Urinary bladder (tissue), 4 donors: ENCODE measurements around the gene OMA1. TPM values are rescaled to one million over a fixed set of nuclear protein-coding genes. Genes with fewer than 3 reads are reported as not detected.
"Not testable (repeated sequence)": the region's sequence is repeated elsewhere in the genome, so short reads cannot be mapped to it uniquely, and the experiment has no call there.

Experiments used
- DNase-seq: peaks from one replicate; pipeline ENCODE4 v3.0.0-alpha.2; 2015; ENCODE audit errors: extremely low spot score
- H3K27ac ChIP-seq: one replicate; pipeline ENCODE4 v1.5.1; 2013; ENCODE audit warnings: low read depth, mild to moderate bottlenecking, moderate library complexity
- H3K36me3 ChIP-seq: one replicate; pipeline ENCODE4 v1.6.1; 2013; ENCODE audit warnings: mild to moderate bottlenecking, moderate library complexity; ENCODE audit not compliant: insufficient read depth
- H3K4me1 ChIP-seq: one replicate; pipeline ENCODE4 v1.6.1; 2013; ENCODE audit warnings: mild to moderate bottlenecking, moderate library complexity; ENCODE audit not compliant: insufficient read depth
- H3K4me3 ChIP-seq: one replicate; pipeline ENCODE4 v1.5.1; 2013; ENCODE audit warnings: low read depth, low read length
- WGBS: extraction: QIAGEN DNeasy Blood & Tissue Kit; methylation state at CpG from one replicate; pipeline ENCODE4 v1.1.7; 2013; 5-methylcytosine and 5-hydroxymethylcytosine counted together
- polyA plus RNA-seq: library from polyadenylated mRNA; stranded (reverse); fragments of 200-250 nt; gene quantifications from one replicate; pipeline ENCODE4 v1.2.3, GENCODE V29; 2013
- total RNA-seq: library from RNA; depleted of rRNA; stranded (reverse); fragments of >200 nt; gene quantifications from one replicate; pipeline ENCODE4 v1.2.3, GENCODE V29; 2014
- donor health status: healthy with polysubstance abuse.
- donor health status: healthy.

OMA1 gene
- 57.8 TPM for total RNA-seq
- polyA plus RNA-seq: 16.9 TPM

DNA sequence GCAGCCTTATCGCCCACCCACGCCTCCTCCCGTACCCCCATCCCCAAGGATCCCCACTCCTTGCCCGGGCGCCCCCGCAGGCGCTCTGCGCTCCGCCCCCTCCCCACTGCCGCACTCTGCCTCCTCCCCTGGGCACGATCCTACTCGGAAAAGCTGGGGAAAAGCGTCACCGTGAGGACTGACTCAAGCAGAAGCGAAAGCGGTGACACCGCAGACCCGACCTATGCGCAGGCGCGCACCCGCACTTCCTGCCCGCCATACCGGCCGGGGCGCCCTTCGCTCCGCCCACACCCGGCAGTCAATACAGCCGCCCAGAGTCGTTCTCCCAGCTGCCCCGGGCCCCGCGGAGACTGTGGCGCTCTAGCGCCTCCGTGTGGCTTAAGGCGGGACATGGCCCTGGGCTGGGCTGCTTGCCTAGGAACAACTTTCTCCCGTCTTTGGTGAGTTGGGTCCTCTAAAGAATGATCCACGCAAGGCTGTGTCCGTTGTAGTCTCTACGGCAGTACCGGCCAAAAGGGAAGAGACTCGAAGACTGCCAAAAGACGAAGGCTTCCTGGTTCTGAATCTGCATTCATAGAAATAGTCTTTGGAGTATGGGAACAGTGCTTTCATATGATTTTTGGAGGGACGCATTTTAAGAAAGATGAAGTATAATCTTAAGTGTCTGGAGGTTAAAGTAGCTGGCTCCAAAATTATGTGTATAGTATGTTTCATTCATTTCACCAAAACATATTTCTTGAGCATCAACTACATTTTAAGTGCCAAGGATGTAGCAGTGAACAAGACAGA lies at the start of gene OMA1:
TSS of gene OMA1 (minus strand) at position 207 of the 789 bp plus-strand sequence. CDS start 7,432 bp downstream, outside the sequence.
- peaks cover 4% of the 10 kb centered on the region for H3K4me1 ChIP-seq
- WGBS: under 1% methylated on average over 46 of the region's 46 CpGs
- peak within 1 kb of the TSS; percentile 99 for H3K27ac ChIP-seq
- H3K4me3 ChIP-seq: peak within 1 kb of the TSS; percentile 60
- peak; percentile 83 for DNase-seq
- H3K36me3 ChIP-seq: no peaks in the 10 kb centered on the region

DNA sequence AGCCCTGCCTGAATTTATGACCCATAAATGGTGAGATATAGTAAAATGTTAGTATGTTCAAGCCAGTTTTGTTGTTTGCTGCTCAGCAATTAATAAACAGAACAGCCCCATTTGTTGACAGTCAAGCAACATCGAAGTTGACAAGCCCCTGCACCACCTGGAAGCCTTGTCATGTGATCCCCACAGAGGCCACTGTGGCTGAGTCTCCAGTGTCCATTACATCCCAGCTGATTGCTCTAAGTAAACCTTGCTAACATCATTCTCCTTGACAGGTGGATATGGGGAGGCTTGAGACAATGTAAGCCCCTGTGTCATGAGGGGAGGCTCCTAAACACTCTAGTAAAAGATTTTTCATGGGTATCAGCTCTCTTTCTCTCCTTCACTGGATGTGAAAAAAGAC lies 48.0 kb upstream of the OMA1 start:
- no peaks in the 10 kb centered on the region for H3K4me1 ChIP-seq
- no peak overlapping the region for H3K4me3 ChIP-seq
- H3K36me3 ChIP-seq: no peaks in the 10 kb centered on the region
- 78% methylated on average over 1 of the region's 1 CpG for WGBS
- no peak for DNase-seq
- H3K27ac ChIP-seq: no peak overlapping the region

DNA sequence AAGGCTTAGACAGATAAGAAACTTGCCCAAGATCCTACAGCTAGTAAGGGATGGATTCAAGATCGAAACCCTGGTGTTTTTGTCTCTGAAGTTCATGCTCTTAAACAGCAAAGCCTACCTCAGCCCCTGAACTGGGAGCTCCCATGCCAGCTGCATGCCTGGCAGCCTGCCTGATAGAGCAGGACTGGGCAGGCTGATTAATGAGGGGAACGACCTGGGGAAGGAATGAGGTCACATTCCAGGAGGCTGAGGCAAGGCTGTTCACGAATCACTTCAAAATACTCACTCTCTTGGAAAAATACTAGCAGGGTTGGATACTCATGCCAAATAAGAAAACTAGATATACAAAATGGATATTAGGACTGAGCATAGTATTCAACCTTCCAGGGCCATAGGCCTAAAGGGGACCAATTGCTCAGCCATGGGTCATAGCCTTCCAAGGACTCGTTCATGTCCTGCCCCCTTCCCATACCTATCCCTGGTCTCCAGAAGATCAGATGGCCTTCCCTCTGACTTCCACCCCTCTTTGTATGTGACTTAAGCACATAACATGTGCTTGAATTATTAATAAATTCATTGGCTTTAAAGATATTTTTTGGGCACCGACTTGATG lies 46.1 kb upstream of the OMA1 start:
- H3K4me1 ChIP-seq: no peaks in the 10 kb centered on the region
- no peaks in the 10 kb centered on the region for H3K36me3 ChIP-seq
- WGBS: 45% methylated on average over 5 of the region's 5 CpGs
- H3K27ac ChIP-seq: no peak overlapping the region
- no peak for DNase-seq
- no peak overlapping the region for H3K4me3 ChIP-seq

DNA sequence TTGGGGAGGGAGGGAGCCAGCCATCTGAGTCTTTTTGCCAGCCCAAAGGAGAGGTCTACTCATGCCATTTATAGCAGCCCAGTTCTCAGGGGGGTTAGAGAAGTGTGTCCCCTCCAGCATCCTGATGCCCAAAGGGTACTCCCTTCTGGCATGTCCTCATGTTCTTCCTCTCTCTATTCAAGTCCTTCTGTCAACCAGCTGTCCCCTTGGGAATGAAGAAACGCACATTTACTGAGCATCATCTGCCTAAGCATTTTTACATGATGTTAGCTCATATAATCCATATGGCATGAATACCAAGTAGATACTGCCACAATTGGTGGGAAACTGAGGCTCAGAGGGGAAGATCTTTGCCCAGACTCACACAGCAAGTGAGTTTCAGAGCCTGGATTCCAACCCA lies 45.3 kb upstream of the OMA1 start:
- Histone ChIP-seq H3K4me3 (no peak overlapping the region), H3K36me3 (no peaks in the 10 kb centered on the region), H3K27ac (no peak overlapping the region), H3K4me1 (no peaks in the 10 kb centered on the region)
- no peak for DNase-seq
- WGBS: 76% methylated on average over 1 of the region's 1 CpG

DNA sequence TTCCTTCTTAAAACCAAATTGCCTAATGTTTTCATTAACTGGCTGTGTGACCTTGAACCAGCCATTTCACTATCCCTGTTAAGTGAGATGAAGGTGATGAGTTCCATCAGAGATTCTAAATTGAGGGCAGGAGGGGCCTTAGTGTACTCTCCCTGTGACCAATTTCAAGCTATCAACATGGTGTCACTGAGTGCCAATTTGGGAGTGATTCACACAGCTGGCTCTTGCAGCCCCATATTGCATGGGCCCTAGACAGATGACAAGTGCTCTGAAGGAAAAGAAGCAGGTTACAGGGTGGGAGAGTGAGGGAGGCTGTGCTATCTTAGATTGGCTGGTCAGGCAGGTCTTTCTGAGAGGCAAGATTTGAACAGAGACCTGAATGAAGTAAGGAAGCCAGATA lies 43.5 kb upstream of the OMA1 start:
- no peaks in the 10 kb centered on the region for H3K4me1 ChIP-seq
- no peak overlapping the region for H3K27ac ChIP-seq
- no peak overlapping the region for H3K4me3 ChIP-seq
- H3K36me3 ChIP-seq: no peaks in the 10 kb centered on the region
- no peak for DNase-seq

DNA sequence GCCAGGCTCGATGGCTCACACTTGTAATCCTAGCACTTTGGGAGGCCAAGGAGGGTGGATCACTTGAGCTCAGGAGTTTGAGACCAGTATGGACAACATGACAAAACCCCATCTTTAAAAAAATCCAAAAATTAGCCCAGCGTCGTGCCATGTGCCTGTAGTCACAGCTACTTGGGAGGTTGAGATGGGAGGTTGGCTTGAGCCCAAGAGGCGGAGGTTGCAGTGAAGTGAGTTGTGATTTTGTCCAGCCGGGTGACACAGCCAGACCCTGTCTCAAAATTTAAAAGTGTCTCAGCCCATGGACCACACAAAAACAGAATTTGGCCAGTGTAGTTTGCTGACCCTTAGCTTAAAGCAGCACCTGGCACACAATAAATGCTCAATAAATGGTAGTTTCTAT lies 41.9 kb upstream of the OMA1 start:
- DNase-seq: no peak
- H3K27ac ChIP-seq: no peak overlapping the region
- H3K36me3 ChIP-seq: no peaks in the 10 kb centered on the region
- no peaks in the 10 kb centered on the region for H3K4me1 ChIP-seq
- WGBS: 64% methylated on average over 5 of the region's 5 CpGs
- H3K4me3 ChIP-seq: no peak overlapping the region

DNA sequence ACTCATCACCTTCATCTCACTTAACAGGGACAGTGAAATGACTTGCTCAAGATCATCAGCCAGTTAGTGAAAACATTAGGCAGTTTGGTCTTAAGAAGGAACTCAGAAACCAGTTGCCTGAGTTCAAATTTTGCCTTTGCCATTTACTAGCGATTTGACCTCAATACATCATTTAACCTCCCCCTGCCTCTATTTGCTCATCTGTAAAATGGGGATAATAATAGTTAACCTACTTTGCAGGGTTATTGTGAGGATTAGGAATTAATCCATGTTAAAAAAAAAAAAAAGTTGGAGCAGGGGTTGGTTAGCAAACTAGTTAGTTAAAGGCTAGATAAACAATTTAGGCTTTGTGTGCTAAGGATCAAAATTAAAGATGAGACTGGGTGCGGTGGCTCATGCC lies 41.1 kb upstream of the OMA1 start:
- 91% methylated on average over 2 of the region's 2 CpGs for WGBS
- DNase-seq: no peak
- no peak overlapping the region for H3K27ac ChIP-seq
- no peak overlapping the region for H3K4me3 ChIP-seq
- H3K4me1 ChIP-seq: no peaks in the 10 kb centered on the region
- H3K36me3 ChIP-seq: no peaks in the 10 kb centered on the region

DNA sequence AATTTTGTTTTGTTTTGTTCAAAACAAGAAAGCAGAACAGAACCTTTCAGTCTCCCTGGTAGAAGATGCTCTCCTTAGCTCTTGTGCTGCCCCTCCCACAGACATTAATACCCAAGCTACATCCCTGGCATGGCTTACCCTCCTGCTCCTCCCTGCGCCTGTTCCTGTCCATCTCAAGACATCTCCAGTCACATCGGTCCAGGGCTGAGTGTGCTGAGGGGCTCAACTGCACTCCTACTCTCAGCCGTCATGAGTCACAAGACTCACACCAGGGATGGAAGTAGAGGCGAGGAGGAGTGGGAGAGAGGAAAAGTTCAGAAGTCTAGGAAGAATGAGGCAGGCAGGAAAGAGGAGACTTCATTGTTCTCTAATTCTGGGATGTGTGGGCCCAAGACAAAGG lies 39.7 kb upstream of the OMA1 start:
- H3K36me3 ChIP-seq: no peaks in the 10 kb centered on the region
- no peak overlapping the region for H3K4me3 ChIP-seq
- H3K27ac ChIP-seq: no peak overlapping the region
- H3K4me1 ChIP-seq: no peaks in the 10 kb centered on the region
- DNase-seq: no peak
- 94% methylated on average over 4 of the region's 4 CpGs for WGBS

DNA sequence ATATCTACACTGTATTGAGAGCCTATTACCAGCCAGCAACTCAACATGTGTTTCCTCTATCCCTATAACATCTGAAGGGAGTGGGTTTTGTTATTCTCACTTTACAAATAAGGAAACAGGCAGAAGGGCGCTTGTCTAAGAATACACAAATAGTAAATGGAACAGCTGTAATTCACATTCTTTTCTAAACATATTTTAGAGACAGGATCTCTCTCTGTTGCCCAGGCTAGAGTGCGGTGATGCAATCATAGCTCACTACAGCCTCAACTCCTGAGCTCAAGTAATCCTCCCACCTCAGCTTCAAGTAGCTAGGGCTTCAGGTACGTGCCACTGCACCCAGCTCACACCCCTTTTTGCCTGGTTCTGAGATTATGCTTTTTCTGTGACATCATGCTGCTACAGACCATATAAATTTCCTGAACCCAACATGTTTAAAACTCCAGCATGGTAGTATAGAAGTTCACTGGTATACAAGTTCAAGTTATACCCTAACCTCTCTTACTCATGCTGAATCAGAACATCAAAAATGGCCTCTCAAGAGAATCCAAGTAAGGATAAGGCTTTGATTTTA lies 39.1 kb upstream of the OMA1 start:
- 30% methylated on average over 3 of the region's 3 CpGs for WGBS
- H3K36me3 ChIP-seq: no peaks in the 10 kb centered on the region

DNA sequence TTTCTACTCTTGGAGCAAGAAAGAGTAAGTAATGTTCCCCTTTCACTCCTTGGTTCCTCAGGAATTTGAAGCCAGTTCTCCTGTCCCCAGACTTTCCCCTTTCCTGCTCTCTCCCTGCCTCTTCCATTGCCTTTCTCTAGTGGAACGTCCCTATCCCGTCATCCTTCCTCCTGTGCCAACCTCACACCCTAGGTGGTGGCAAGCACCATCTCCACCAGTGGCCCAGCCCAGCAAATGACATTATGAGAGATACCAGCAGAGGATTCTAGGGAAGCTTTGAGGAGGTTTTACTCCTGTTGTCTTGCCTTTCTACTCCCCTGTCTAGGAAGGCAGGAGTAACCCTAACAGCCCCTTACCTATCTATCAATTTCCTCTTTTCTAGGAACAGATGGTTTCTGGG lies 38.6 kb upstream of the OMA1 start:
- 37% methylated on average over 2 of the region's 2 CpGs for WGBS
- DNase-seq: no peak
- no peak overlapping the region for H3K27ac ChIP-seq
- no peaks in the 10 kb centered on the region for H3K4me1 ChIP-seq
- H3K36me3 ChIP-seq: no peaks in the 10 kb centered on the region
- no peak overlapping the region for H3K4me3 ChIP-seq

More for the DNA sequence above, 39.1 kb upstream of the OMA1 start:
- no peak for DNase-seq
- Histone ChIP-seq H3K27ac (no peak overlapping the region), H3K4me1 (no peaks in the 10 kb centered on the region), H3K4me3 (no peak overlapping the region)

DNA sequence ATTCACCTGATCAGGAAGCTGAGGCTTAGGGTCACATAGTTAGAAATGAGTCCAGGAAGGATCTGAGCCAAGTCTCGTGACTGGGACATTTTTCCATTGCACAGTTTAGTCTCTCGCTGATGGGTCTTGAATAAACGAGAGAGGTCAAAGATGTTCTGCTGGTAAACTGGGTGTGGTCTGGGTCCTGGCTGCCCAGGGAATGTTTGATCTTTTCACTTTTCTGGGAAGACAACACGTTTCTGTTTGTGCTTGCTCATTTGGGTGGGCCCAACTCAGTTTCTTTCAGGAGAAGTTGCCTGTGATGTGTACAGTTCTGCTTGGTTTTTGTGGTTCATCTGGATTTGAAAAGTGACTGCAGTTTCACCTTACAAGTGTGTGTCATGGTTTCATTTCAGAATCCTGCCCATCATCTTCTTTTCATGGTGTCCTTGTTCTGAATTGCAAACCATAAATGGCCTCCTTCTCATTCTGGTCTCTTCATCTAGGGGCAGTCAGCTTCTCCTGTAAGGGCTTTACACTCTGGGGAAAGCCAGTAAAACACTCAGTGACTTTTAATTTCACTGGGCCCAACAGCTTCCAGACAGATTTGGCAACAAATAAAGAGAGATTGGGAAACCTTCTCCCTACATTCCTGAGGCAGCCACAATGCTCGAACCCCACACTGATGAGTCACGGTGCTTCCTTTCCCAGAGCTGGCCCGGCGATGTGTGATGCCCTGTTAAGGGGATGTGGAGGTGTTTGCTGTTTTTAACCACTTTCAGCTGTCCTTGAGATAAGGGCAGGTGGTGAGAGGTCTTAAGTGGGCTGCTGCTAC lies 37.8 kb upstream of the OMA1 start:
- no peak for DNase-seq
- WGBS: 24% methylated on average over 8 of the region's 8 CpGs
- H3K4me1 ChIP-seq: no peaks in the 10 kb centered on the region
- peak overlapping the region; percentile 31 for H3K27ac ChIP-seq
- no peaks in the 10 kb centered on the region for H3K36me3 ChIP-seq
- H3K4me3 ChIP-seq: no peak overlapping the region

DNA sequence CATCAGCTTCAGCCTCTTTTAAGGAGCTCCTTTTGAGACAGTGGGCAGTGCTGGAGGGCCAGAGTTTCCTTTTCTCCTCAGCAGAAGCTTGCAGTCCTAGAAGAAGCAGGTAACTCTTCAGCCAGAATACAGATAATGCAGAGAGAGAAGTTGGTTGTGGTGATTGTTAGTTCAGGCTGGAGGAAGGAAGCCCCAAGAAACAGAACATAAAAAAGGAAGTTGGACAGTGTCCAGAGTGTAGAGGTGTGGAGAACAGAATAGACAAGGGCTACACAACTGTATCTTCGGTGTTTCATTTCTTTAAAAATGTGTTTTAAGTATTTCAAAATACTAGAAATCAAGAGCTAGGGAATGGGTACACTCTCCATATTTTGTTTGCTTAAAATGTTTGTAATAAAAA lies 37.0 kb upstream of the OMA1 start:
- Histone ChIP-seq H3K4me1 (no peaks in the 10 kb centered on the region), H3K36me3 (no peaks in the 10 kb centered on the region), H3K27ac (no peak overlapping the region), H3K4me3 (no peak overlapping the region)
- 69% methylated on average over 1 of the region's 1 CpG for WGBS
- DNase-seq: no peak

DNA sequence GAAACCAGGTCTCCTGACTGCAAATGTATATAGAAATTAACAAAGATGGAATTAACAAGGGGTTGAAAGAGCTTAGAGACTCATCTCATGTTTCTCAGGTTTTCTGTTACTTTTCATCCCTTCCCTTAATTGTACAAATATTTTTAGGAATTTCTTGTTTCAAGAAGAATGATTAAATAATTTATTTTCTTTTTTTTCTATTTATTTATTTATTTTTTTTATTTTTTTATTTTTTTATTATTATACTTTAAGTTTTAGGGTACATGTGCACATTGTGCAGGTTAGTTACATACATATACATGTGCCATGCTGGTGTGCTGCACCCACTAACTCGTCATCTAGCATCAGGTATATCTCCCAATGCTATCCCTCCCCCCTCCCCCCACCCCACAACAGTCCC lies 35.6 kb upstream of the OMA1 start:
- not testable (repeated sequence) for DNase-seq, H3K4me1 ChIP-seq, H3K27ac ChIP-seq, H3K4me3 ChIP-seq, H3K36me3 ChIP-seq
- 85% methylated on average over 1 of the region's 1 CpG for WGBS
